Islet of Langerhans (tissue), 1 donor: Measurements from ENCODE around the gene HRNR.
"Not testable (repeated sequence)": the region's sequence is repeated elsewhere in the genome, so short reads cannot be mapped to it uniquely, and the experiment has no call there.

ENCODE experiments used
- FAIRE-seq: peaks from one replicate; lab custom pipeline; 2011; peaks lifted over from hg19 to GRCh38; lab: Jason Lieb, UNC

HRNR gene

GRCh38 chr1:152224093-152224492 lies at the start of gene HRNR:
HRNR (minus strand) TSS chr1:152224193; CDS start chr1:152223253, 940 bp downstream.
- FAIRE-seq = no peak

DNA sequence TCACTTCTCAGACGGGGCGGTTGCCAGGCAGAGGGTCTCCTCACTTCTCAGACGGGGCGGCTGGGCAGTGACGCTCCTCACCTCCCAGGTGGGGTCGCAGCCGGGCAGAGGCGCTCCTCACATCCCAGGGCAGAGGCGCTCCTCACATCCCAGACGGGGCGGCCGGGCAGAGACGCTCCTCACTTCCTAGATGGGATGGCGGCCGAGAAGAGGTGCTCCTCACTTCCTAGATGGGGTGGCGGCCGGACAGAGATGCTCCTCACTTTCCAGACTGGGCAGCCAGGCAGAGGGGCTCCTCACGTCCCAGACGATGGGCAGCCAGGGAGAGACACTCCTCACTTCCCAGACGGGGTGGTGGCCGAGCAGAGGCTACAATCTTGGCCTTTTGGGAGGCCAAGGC lies 32.4 kb upstream of the HRNR start:
- FAIRE-seq = not testable (repeated sequence)

DNA sequence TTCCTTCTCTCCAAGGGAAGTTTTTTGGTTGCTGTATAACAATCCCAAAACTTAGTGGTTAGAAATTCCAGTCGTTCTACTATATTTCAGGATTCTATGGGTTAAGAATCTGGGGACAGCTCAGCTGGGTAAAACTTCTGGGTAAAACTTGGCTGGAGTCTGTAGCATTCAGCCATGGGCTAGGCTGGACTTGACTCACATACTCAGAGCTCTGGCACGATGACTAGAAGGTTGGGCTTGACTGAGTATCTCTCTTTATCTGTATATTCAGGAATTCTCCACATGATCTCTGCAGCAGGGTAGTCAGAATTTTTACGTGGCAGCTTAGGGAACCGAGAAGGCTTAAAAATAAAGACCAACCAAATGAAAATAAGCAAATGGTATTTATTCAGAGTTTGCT lies 28.2 kb upstream of the HRNR start:
- FAIRE-seq = no peak

DNA sequence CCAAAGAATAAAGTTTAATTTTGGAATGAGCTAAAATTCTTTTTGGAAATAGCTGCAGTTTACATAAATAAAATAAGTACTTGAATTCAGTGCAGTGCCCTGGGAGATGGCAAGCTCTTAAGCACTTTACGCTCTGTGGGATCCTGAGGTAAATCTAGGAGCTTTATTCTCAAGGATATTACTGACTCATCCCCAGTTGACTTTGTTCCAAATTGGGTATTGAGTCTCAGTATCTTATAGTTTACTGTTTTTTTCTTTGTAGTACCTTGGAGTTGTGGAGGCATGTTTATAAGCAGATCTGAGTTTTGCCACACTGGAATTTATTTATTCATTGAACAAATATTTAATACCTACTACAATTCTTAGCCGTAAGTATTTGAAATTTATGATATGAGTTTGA lies 27.4 kb upstream of the HRNR start:
- no peak for FAIRE-seq

GRCh38 chr1:152247316-152247715 lies 23.3 kb upstream of the HRNR start:
- no peak for FAIRE-seq

- no peak for FAIRE-seq
Measured at GRCh38 chr1:152244576-152245273, 20.7 kb upstream of the HRNR start.

GRCh38 chr1:152237093-152237492 lies 13.1 kb upstream of the HRNR start:
- FAIRE-seq = no peak

DNA sequence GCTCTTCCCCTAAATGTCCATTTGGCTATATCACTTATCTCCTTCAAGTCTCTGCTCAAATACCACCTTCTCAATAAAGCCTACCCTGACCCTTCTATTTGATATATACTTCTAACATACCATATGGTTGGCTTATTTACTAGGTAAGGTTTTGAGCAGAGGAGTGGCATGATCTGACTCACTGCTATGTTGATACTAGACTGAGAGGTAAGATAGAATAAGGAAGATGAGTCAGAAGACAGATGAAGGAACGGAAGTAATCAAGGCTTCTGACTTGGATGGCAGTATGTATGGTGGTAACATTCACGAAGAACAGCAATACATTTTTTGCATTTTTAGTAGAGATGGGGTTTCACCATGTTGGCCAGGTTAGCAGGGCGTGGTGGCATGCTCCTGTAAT lies 4.8 kb upstream of the HRNR start:
- no peak for FAIRE-seq

- FAIRE-seq = no peak
Measured at GRCh38 chr1:152227310-152227928, 3.4 kb upstream of the HRNR start.

DNA sequence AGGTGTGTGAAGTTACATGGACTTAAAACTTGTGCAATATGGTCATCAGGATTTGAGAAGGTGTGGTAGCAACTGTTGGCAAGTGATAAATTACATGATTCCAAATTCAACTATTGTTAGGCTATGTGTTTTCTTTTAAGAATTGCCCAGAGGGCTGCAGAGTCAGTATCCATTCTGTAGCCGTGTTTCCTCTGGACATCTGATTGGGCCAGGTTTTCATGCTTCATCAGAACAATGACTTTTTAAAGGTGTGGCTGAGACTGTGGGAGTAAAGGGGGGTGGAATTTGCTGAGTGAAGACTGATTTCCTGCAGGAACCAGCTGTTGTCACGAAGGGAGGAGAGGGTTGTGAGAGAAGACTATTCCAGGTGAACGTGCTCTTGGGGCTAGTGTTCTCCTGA lies 1.7 kb upstream of the HRNR start:
- FAIRE-seq = no peak

- no peak for FAIRE-seq
Measured at GRCh38 chr1:152220166-152221163, 3.5 kb downstream of the HRNR start.

DNA sequence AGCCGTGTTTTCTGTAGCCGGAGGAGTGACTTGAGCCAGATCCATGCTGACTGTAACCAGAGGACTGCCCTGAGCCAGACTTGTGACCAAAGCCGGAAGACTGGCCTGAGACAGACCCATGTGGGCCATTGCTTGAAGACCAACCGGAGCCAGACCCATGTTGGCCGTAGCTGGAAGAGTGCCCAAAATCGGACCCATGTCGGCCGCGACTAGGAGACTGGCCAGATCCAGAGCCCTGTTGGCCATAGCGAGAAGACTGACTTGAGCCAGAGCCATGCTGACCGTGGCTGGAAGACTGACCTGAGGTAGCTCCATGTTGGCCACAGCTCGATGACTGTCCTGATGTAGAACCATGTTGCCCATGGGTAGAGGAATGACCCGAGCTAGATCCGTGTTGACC lies 4.6 kb downstream of the HRNR start:
- FAIRE-seq = not testable (repeated sequence)

- no peak for FAIRE-seq
Measured at GRCh38 chr1:152218762-152219436, 5.1 kb downstream of the HRNR start.

DNA sequence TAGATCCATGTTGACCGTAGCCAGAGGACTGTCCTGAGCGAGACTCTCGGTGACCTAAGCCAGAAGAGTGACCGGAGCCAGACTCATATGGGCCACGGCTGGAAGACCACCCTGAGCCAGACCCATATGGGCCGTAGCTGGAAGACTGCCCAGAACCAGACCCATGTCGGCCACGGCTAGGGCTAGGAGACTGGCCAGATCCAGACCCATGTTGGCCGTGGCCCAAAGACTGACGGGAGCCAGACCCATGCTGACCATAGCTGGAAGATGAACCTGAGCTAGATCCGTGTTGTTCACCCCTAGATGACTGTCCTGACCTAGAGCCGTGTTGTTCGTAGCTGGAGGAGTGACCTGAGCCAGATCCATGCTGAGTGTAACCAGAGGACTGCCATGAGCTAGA lies 8.4 kb downstream of the HRNR start:
- not testable (repeated sequence) for FAIRE-seq

GRCh38 chr1:152214911-152215310 lies 9.1 kb downstream of the HRNR start:
- FAIRE-seq = not testable (repeated sequence)

DNA sequence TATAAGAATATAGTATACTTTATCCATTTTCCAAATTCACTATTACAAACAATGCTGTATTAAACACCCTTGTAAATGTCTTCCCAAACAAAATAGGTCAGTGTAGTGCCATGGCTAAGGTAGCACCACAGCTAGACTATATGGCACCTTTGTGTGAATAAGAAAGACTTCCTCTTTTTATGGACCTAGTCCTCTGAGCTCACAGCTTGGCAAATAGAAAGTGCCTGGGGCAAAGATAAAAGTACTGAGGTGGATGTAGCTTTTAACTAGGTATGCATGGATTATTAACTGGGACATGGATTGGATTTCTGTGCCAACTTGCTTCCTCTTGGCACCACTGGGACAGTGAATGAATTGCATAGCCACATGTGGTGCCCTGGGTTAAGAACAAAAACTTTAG lies 25.0 kb downstream of the HRNR start:
- no peak for FAIRE-seq

- no peak for FAIRE-seq
Measured at GRCh38 chr1:152197361-152197941, 26.5 kb downstream of the HRNR start.

- no peak for FAIRE-seq
Measured at GRCh38 chr1:152191711-152192110, 32.3 kb downstream of the HRNR start.

DNA sequence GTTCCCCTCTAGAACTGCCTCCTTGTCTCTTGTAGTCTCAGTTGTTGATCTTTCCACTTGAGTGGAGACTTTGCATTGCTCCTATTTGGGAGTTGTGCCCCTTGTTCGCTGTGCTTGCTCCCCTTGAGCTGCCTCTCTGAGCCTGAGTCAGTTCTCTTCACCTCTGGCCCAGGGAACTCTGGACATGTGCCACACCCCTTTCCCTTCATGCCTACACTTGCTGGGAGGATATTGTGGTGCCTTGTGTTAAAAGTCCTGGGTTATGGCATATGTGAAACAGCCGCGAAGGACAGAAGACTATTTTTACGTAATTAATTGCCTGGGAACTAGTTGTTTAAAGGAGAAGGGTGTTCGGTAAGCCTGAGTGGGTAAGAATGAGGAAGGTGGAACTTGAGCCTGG lies 32.7 kb downstream of the HRNR start:
- FAIRE-seq = no peak

DNA sequence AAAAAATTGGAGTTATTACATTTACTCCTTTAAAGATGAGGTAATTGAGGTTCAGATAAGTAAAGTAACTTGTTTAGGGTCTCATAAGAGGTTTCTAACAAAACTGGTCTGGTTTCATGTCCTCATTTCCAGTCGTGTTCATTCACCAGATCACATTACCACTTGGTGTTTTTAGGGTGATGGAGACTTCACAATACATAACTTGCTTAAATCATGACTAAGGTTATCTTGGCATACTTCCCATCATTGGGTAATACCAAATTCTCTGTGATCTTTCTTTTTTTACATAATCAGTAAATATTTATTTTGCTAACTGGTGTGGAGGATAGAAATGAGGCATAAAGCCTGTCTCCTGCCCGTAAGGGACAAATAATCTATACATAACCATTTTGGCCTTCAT lies 33.4 kb downstream of the HRNR start:
- no peak for FAIRE-seq

- peak; percentile 27 for FAIRE-seq
Measured at GRCh38 chr1:152189657-152190442, 34.1 kb downstream of the HRNR start.
